NCI-H1930 (cell line): ENCODE measurements around the gene EXOSC2.

Source experiments
- DNase-seq, 2 experiments: peaks; one replicate each; lab custom pipeline; 2025; lab: John Stamatoyannopoulos, UW

EXOSC2 gene

GRCh38 chr9:130696996-130697395, 3.4 kb downstream of the EXOSC2 start:
- no peak for DNase-seq

- no peak for DNase-seq
Observed at GRCh38 chr9:130698514-130698913, 4.9 kb downstream of the EXOSC2 start.

- DNase-seq, result no peak
Observed at GRCh38 chr9:130699047-130699446, 5.5 kb downstream of the EXOSC2 start.

- DNase-seq, result peak; percentile 53 to 82
Observed at GRCh38 chr9:130701059-130702022, 7.8 kb downstream of the EXOSC2 start.

- DNase-seq, result no peak
Observed at GRCh38 chr9:130703501-130703900, 9.9 kb downstream of the EXOSC2 start.

GRCh38 chr9:130707225-130707976, 13.8 kb downstream of the EXOSC2 start:
- peak; percentile 46 to 57 for DNase-seq

GRCh38 chr9:130710822-130711352, 17.3 kb downstream of the EXOSC2 start:
- no peak for DNase-seq

GRCh38 chr9:130711469-130711868, 17.9 kb downstream of the EXOSC2 start:
- DNase-seq, result no peak

GRCh38 chr9:130712564-130713285, 19.1 kb downstream of the EXOSC2 start:
- DNase-seq, result peak; percentile 94 to 97

- no peak for DNase-seq
Observed at GRCh38 chr9:130713286-130713960, 19.8 kb downstream of the EXOSC2 start.

- DNase-seq, result no peak
Observed at GRCh38 chr9:130714586-130715110, 21.1 kb downstream of the EXOSC2 start.

- no peak for DNase-seq
Observed at GRCh38 chr9:130715270-130715669, 21.7 kb downstream of the EXOSC2 start.

GRCh38 chr9:130718562-130718961, 25.0 kb downstream of the EXOSC2 start:
- DNase-seq, result no peak

GRCh38 chr9:130720762-130721161, 27.2 kb downstream of the EXOSC2 start:
- no peak for DNase-seq

GRCh38 chr9:130728721-130729120, 35.1 kb downstream of the EXOSC2 start:
- DNase-seq, result no peak

GRCh38 chr9:130729145-130729544, 35.6 kb downstream of the EXOSC2 start:
- DNase-seq, result no peak

GRCh38 chr9:130731355-130731754, 37.8 kb downstream of the EXOSC2 start:
- DNase-seq, result peak; percentile 76 to 87

GRCh38 chr9:130732136-130732535, 38.6 kb downstream of the EXOSC2 start:
- DNase-seq, result peak; percentile 74 to 86

GRCh38 chr9:130732793-130733221, 39.2 kb downstream of the EXOSC2 start:
- DNase-seq, result no peak

- no peak for DNase-seq
Observed at GRCh38 chr9:130735566-130735965, 42.0 kb downstream of the EXOSC2 start.

- DNase-seq, result no peak
Observed at GRCh38 chr9:130736834-130737233, 43.3 kb downstream of the EXOSC2 start.
